Stomach (tissue), 9 donors: Measurements from ENCODE around the gene SEC24D. TPM values are rescaled to one million over a fixed set of nuclear protein-coding genes. Genes with fewer than 3 reads are reported as not detected.

Experiments
- DNase-seq, 2 donors: peaks; one replicate each; pipeline versions ENCODE4 v3.0.0 to v3.0.0-alpha.2; 2013 to 2019
- H3K27ac ChIP-seq, 5 donors: fragments of 200-600 bp in 4 of 5; sonication (generic) in 4 of 5; one replicate each; pipeline ENCODE4 v1.5.1; 2013 to 2019; ENCODE audit warnings: mild to moderate bottlenecking in 1 of 5, moderate library complexity in 1 of 5
- H3K27me3 ChIP-seq, 3 donors: fragments of 200-600 bp; sonication (generic); one replicate each; pipeline ENCODE4 v1.5.1; 2017 to 2019; ENCODE audit warnings: mixed run types in 1 of 3
- H3K36me3 ChIP-seq, 4 donors: fragments of 200-600 bp; sonication (generic); 1 replicate in 3 of 4; 2 replicates in 1 of 4; pipeline ENCODE4 v1.5.1; 2016 to 2019
- H3K4me1 ChIP-seq, 4 donors: fragments of 200-600 bp; sonication (generic); one replicate each; pipeline ENCODE4 v1.5.1; 2016 to 2019
- H3K4me3 ChIP-seq, 4 donors: fragments of 200-600 bp; sonication (generic) in 3 of 4; one replicate each; pipeline ENCODE4 v1.5.1; 2016 to 2019; ENCODE audit warnings: mild to moderate bottlenecking in 1 of 4
- H3K9me3 ChIP-seq, 4 donors: fragments of 200-600 bp; sonication (generic); one replicate each; pipeline ENCODE4 v1.5.1; 2016 to 2019
- CTCF ChIP-seq, 7 experiments: fragments of 450-650 bp in 4 of 7; fragments of 200-600 bp in 3 of 7; sonication (generic) in 3 of 7; IDR thresholded peaks; one replicate each; pipeline ENCODE4 v1.5.1; 2016 to 2019; ENCODE audit warnings: antibody characterized with exemption in 7 of 7, control low read depth in 2 of 7, mild to moderate bottlenecking in 1 of 7
- EP300 ChIP-seq: sonication (generic); formaldehyde crosslinking; IDR thresholded peaks from one replicate; pipeline ENCODE4 v1.6.1; 2017; ENCODE audit warnings: antibody characterized with exemption
- POLR2A ChIP-seq, 4 donors: fragments of 450-650 bp; IDR thresholded peaks; one replicate each; pipeline ENCODE4 v1.6.1; 2016; ENCODE audit warnings: antibody characterized with exemption in 4 of 4, control low read depth in 2 of 4, mild to moderate bottlenecking in 1 of 4, moderate library complexity in 1 of 4
- POLR2AphosphoS5 ChIP-seq, 3 donors: sonication (generic); formaldehyde crosslinking; IDR thresholded peaks; one replicate each; pipeline ENCODE4 v1.6.1; 2016; ENCODE audit warnings: antibody characterized with exemption in 3 of 3
- WGBS, 5 donors: extraction: QIAGEN DNeasy Blood & Tissue Kit in 3 of 5; methylation state at CpG; one replicate each; pipeline versions ENCODE4 v1.1.5 to v1.1.7; 2013 to 2018; 5-methylcytosine and 5-hydroxymethylcytosine counted together
- intact Hi-C: fragments of 100-400 bp; cut with DNase I; formaldehyde crosslinking; loops from one replicate; pipeline ENCODE4 v1.15.1; 2023; ENCODE audit warnings: low total_unique reads
- polyA plus RNA-seq, 3 donors: library from polyadenylated mRNA; stranded (reverse); fragments of 200-250 nt; gene quantifications; one replicate each; pipeline ENCODE4 v1.2.3, GENCODE V29; 2013
- total RNA-seq, 5 donors: library from RNA; depleted of rRNA; stranded (reverse); fragments of >200 nt; gene quantifications; one replicate each; pipeline versions ENCODE4 v1.1.0 to v1.2.3, GENCODE V29; 2014 to 2016
- donor health status: healthy with polysubstance abuse.
- donor health status: Bipolar disorder and iron deficiency.
- donor health status: healthy.

The SEC24D gene
- total and polyA plus RNA-seq, 8 donors, result 6.7 to 132 (median 29.0) TPM

- TF ChIP-seq EP300 (no peak), POLR2A (IDR thresholded peaks at IDR 0.05) (no peak), POLR2AphosphoS5 (IDR thresholded peaks at IDR 0.05) (no peak), CTCF (IDR thresholded peaks at IDR 0.05) (no peak)
- Histone ChIP-seq H3K27ac (peak overlapping the region; percentile 3 to 83 (median 56)), H3K36me3 (peaks cover 0 to 18% (median 3%) of the 10 kb centered on the region in 4 donors), H3K27me3 (no peaks in the 10 kb centered on the region), H3K4me1 (peaks cover 0 to 81% (median 41%) of the 10 kb centered on the region in 4 donors), H3K4me3 (peak overlapping the region in 2 of 4 donors; percentile 7 to 15), H3K9me3 (no peaks in the 10 kb centered on the region)
- WGBS, 5 donors, result 25 to 60% (median 33%) methylated on average over 3 of the region's 3 CpGs
- intact Hi-C loops, result loop anchor here (10.0 kb wide), 1 partner anchor 92 kb away; no protein-coding TSS in a partner anchor
- no peak for DNase-seq
Observed at GRCh38 chr4:118772767-118773428, 63.0 kb downstream of the SEC24D start.

GRCh38 chr4:118772081-118772766 is 63.7 kb downstream of the SEC24D start:
- H3K9me3 ChIP-seq, result no peaks in the 10 kb centered on the region
- H3K4me3 ChIP-seq, result peak overlapping the region in 2 of 4 donors; percentile 7 to 15
- H3K4me1 ChIP-seq, result peaks cover 0 to 81% (median 41%) of the 10 kb centered on the region in 4 donors
- peaks cover 1 to 25% (median 9%) of the 10 kb centered on the region in 4 donors for H3K36me3 ChIP-seq
- H3K27ac ChIP-seq, result peak overlapping the region; percentile 3 to 83 (median 72)
- whole genome bisulfite sequencing, 5 donors, result 30 to 52% (median 41%) methylated on average over 7 of the region's 7 CpGs
- H3K27me3 ChIP-seq, result no peaks in the 10 kb centered on the region
- intact Hi-C loops, result loop anchor here (10.0 kb wide), 1 partner anchor 93 kb away; no protein-coding TSS in a partner anchor
- peak in 1 of 2 donors; percentile 78 for DNase-seq
- TF ChIP-seq POLR2AphosphoS5 (IDR thresholded peaks at IDR 0.05), result no peak
- TF ChIP-seq CTCF (IDR thresholded peaks at IDR 0.05), result peak in 4 of 7 experiments; percentile 46 to 59 (median 51)

- WGBS, 5 donors, result 63 to 70% (median 68%) methylated on average over 2 of the region's 2 CpGs
- no peaks in the 10 kb centered on the region for H3K27me3 ChIP-seq
- H3K36me3 ChIP-seq, result peaks cover 12 to 39% (median 21%) of the 10 kb centered on the region in 4 donors
- intact Hi-C loops, result loop anchor here (10.0 kb wide), 1 partner anchor 94 kb away; no protein-coding TSS in a partner anchor
- no peaks in the 10 kb centered on the region for H3K9me3 ChIP-seq
- H3K4me3 ChIP-seq, result no peak overlapping the region
- DNase-seq, result peak in 1 of 2 donors; percentile 34
- TF ChIP-seq POLR2AphosphoS5 (IDR thresholded peaks at IDR 0.05) (peak in 1 of 3 donors; percentile 18), EP300 (no peak)
- H3K4me1 ChIP-seq, result peaks cover 0 to 85% (median 50%) of the 10 kb centered on the region in 4 donors
- peak overlapping the region in 4 of 5 donors; percentile 64 to 83 (median 74) for H3K27ac ChIP-seq
Observed at GRCh38 chr4:118770741-118771187, 65.2 kb downstream of the SEC24D start.

- TF ChIP-seq POLR2AphosphoS5 (IDR thresholded peaks at IDR 0.05) (no peak), POLR2A (IDR thresholded peaks at IDR 0.05) (no peak), CTCF (IDR thresholded peaks at IDR 0.05) (no peak), EP300 (no peak)
- intact Hi-C loops, result no loop called here
- Histone ChIP-seq H3K4me1 (peaks cover 3 to 84% (median 52%) of the 10 kb centered on the region in 4 donors), H3K9me3 (no peaks in the 10 kb centered on the region), H3K27me3 (no peaks in the 10 kb centered on the region), H3K4me3 (no peak overlapping the region), H3K27ac (peak overlapping the region in 4 of 5 donors; percentile 64 to 83 (median 74)), H3K36me3 (peaks cover 12 to 55% (median 27%) of the 10 kb centered on the region in 4 donors)
- DNase-seq, result no peak
- 60 to 70% (median 65%) methylated on average over 4 of the region's 4 CpGs for WGBS, 5 donors
Observed at GRCh38 chr4:118769161-118769560, 66.8 kb downstream of the SEC24D start.
